ENCODE measurements around the gene HOXA7. TPM values are rescaled to one million over a fixed set of nuclear protein-coding genes. Genes with fewer than 3 reads are reported as not detected.

The HOXA7 gene
- total and polyA plus RNA-seq, 2 experiments from 2014 or later: 0.83 TPM; not detected in 1

- WGBS (ENCODE audit: low lambda C conversion rate, missing lambda C conversion rate): 41% methylated on average over 40 of the region's 40 CpGs
- no peak for DNase-seq (ENCODE audit: low spot score)
- Histone ChIP-seq H3K9me3 (ENCODE audit: low read depth) (no peaks in the 10 kb centered on the region), H3K4me3 (no peak overlapping the region), H3K27me3 (peaks cover 99% of the 10 kb centered on the region), H3K79me2 (no peaks in the 10 kb centered on the region), H3K4me1 (ENCODE audit: insufficient read depth) (peaks cover 19% of the 10 kb centered on the region), H3K27ac (no peak overlapping the region), H4K20me1 (ENCODE audit: insufficient read depth, poor library complexity, severe bottlenecking) (no peaks in the 10 kb centered on the region), H3K4me2 (peak overlapping the region; percentile 96), H2AFZ (no peak overlapping the region), H3K9me2 (replicated peaks; ENCODE audit: insufficient read depth) (no peaks in the 10 kb centered on the region), H3K36me3 (replicated peaks; ENCODE audit: insufficient read depth, low read depth) (no peaks in the 10 kb centered on the region)
- TF ChIP-seq EZH2phosphoT487 (IDR thresholded peaks at IDR 0.05; ENCODE audit: low read depth, severe bottlenecking, unreplicated experiment): no peak
- no peak for TF ChIP-seq CTCF (IDR thresholded peaks at IDR 0.05; ENCODE audit: poor library complexity)
- TF ChIP-seq EZH2 (IDR thresholded peaks at IDR 0.05; ENCODE audit: borderline replicate concordance): no peak
These were observed 12.3 kb downstream of the HOXA7 start for GRCh38 chr7:27143950-27144780.

- peak; percentile 3 for TF ChIP-seq EZH2phosphoT487 (IDR thresholded peaks at IDR 0.05; ENCODE audit: low read depth, severe bottlenecking, unreplicated experiment)
- peak; percentile 79 for TF ChIP-seq EZH2 (IDR thresholded peaks at IDR 0.05; ENCODE audit: borderline replicate concordance)
- peak; percentile 56 for TF ChIP-seq CTCF (IDR thresholded peaks at IDR 0.05; ENCODE audit: poor library complexity)
These were observed 13.2 kb downstream of the HOXA7 start, which contains the start of gene HOXA5 for GRCh38 chr7:27143023-27143949. TSS of gene HOXA5 (minus strand) at chr7:27143681. CDS start at chr7:27143607, 74 bp downstream.

GRCh38 chr7:27142580-27143022, 13.9 kb downstream of the HOXA7 start:
- H3K27me3 ChIP-seq: peaks cover 100% of the 10 kb centered on the region

More at GRCh38 chr7:27143023-27143949, 13.2 kb downstream of the HOXA7 start, which contains the start of gene HOXA5:
- peaks cover 99% of the 10 kb centered on the region for H3K27me3 ChIP-seq
- H3K36me3 ChIP-seq (replicated peaks; ENCODE audit: insufficient read depth, low read depth): no peaks in the 10 kb centered on the region
- H3K9me2 ChIP-seq (replicated peaks; ENCODE audit: insufficient read depth): no peaks in the 10 kb centered on the region
- no peaks in the 10 kb centered on the region for H3K79me2 ChIP-seq
- H3K4me1 ChIP-seq (ENCODE audit: insufficient read depth): peaks cover 20% of the 10 kb centered on the region
- H3K4me2 ChIP-seq: peak within 1 kb of the TSS; percentile 96
- no peaks in the 10 kb centered on the region for H3K9me3 ChIP-seq (ENCODE audit: low read depth)
- no peak within 1 kb of the TSS for H3K27ac ChIP-seq
- H2AFZ ChIP-seq: peak within 1 kb of the TSS; percentile 68
- no peak for DNase-seq (ENCODE audit: low spot score)
- H4K20me1 ChIP-seq (ENCODE audit: insufficient read depth, poor library complexity, severe bottlenecking): no peaks in the 10 kb centered on the region
- H3K4me3 ChIP-seq: peak within 1 kb of the TSS; percentile 26
- WGBS (ENCODE audit: low lambda C conversion rate, missing lambda C conversion rate): 5% methylated on average over 68 of the region's 86 CpGs

More at GRCh38 chr7:27142580-27143022, 13.9 kb downstream of the HOXA7 start:
- TF ChIP-seq EZH2 (IDR thresholded peaks at IDR 0.05; ENCODE audit: borderline replicate concordance) (peak; percentile 95), CTCF (IDR thresholded peaks at IDR 0.05; ENCODE audit: poor library complexity) (no peak), EZH2phosphoT487 (IDR thresholded peaks at IDR 0.05; ENCODE audit: low read depth, severe bottlenecking, unreplicated experiment) (peak; percentile 41)
- DNase-seq (ENCODE audit: low spot score): no peak
- peak overlapping the region; percentile 96 for H3K4me2 ChIP-seq
- H3K4me3 ChIP-seq: peak overlapping the region; percentile 10
- WGBS (ENCODE audit: low lambda C conversion rate, missing lambda C conversion rate): 10% methylated on average over 28 of the region's 29 CpGs
- no peaks in the 10 kb centered on the region for H3K9me3 ChIP-seq (ENCODE audit: low read depth)
- H3K9me2 ChIP-seq (replicated peaks; ENCODE audit: insufficient read depth): no peaks in the 10 kb centered on the region
- peaks cover 20% of the 10 kb centered on the region for H3K4me1 ChIP-seq (ENCODE audit: insufficient read depth)
- no peaks in the 10 kb centered on the region for H4K20me1 ChIP-seq (ENCODE audit: insufficient read depth, poor library complexity, severe bottlenecking)
- no peaks in the 10 kb centered on the region for H3K79me2 ChIP-seq
- H2AFZ ChIP-seq: peak overlapping the region; percentile 68
- no peaks in the 10 kb centered on the region for H3K36me3 ChIP-seq (replicated peaks; ENCODE audit: insufficient read depth, low read depth)
- H3K27ac ChIP-seq: no peak overlapping the region
